Prostate gland (tissue), 2 donors: Measurements from ENCODE around the gene GNA12.
"Not testable (repeated sequence)": the region's sequence is repeated elsewhere in the genome, so short reads cannot be mapped to it uniquely, and the experiment has no call there.

Experiments
- POLR2A ChIP-seq: fragments of 450-650 bp; IDR thresholded peaks from one replicate; pipeline ENCODE4 v1.6.1; 2016; ENCODE audit warnings: antibody characterized with exemption, mild to moderate bottlenecking
- POLR2AphosphoS5 ChIP-seq: sonication (generic); formaldehyde crosslinking; IDR thresholded peaks from one replicate; pipeline ENCODE4 v1.6.1; 2017; ENCODE audit warnings: antibody characterized with exemption
- TF ChIP-seq, protein P1 (sequence below), 4 experiments: fragments of 200-600 bp in 2 of 4; fragments of 450-650 bp in 2 of 4; sonication (generic) in 2 of 4; IDR thresholded peaks; 1 replicate in 3 of 4; 2 replicates in 1 of 4; pipeline ENCODE4 v1.5.1; 2016 to 2019; ENCODE audit warnings: antibody characterized with exemption in 4 of 4, mild to moderate bottlenecking in 2 of 4, moderate library complexity in 2 of 4

DNA sequence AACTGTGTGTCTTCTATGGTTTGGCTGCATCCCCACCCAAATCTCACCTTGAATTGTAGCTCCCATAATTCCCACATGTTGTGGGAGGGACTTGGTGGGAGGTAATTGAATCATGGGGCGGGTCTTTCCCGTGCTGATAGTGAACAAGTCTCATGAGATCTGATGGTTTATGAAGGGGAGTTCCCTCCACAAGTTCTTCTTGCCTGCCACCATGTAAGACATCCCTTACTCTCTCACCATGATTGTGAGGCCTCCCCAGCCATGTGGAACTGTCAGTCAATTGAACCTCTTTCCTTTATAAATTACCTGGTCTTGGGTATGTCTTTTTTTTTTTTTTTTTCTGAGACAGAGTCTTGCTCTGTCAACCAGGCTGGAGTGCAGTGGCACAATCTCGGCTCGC is 9.4 kb upstream of the GNA12 start:
- TF ChIP-seq, protein P1, sequence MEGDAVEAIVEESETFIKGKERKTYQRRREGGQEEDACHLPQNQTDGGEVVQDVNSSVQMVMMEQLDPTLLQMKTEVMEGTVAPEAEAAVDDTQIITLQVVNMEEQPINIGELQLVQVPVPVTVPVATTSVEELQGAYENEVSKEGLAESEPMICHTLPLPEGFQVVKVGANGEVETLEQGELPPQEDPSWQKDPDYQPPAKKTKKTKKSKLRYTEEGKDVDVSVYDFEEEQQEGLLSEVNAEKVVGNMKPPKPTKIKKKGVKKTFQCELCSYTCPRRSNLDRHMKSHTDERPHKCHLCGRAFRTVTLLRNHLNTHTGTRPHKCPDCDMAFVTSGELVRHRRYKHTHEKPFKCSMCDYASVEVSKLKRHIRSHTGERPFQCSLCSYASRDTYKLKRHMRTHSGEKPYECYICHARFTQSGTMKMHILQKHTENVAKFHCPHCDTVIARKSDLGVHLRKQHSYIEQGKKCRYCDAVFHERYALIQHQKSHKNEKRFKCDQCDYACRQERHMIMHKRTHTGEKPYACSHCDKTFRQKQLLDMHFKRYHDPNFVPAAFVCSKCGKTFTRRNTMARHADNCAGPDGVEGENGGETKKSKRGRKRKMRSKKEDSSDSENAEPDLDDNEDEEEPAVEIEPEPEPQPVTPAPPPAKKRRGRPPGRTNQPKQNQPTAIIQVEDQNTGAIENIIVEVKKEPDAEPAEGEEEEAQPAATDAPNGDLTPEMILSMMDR (IDR thresholded peaks at IDR 0.05) = not testable (repeated sequence)
- not testable (repeated sequence) for TF ChIP-seq POLR2AphosphoS5, POLR2A
